HUES48 (cell line): Measurements from ENCODE around the gene JUNB.
"Not testable (repeated sequence)": the region's sequence is repeated elsewhere in the genome, so short reads cannot be mapped to it uniquely, and the experiment has no call there.

Experiments
- H3K27ac ChIP-seq: one replicate; pipeline ENCODE4 v1.7.0; 2013; ENCODE audit warnings: low read depth, low read length, inconsistent platforms
- H3K27me3 ChIP-seq: 2 replicates; pipeline ENCODE4 v1.6.1; 2013; ENCODE audit warnings: mild to moderate bottlenecking, low read length; ENCODE audit not compliant: control insufficient read depth, insufficient read depth
- H3K36me3 ChIP-seq: 2 replicates; pipeline ENCODE4 v1.6.1; 2013; ENCODE audit warnings: low read length; ENCODE audit not compliant: control insufficient read depth, insufficient read depth
- H3K4me1 ChIP-seq: 2 replicates; pipeline ENCODE4 v1.6.1; 2013; ENCODE audit warnings: mild to moderate bottlenecking, low read length; ENCODE audit not compliant: control insufficient read depth, insufficient read depth
- H3K4me3 ChIP-seq: 2 replicates; pipeline ENCODE4 v1.5.1; 2013; ENCODE audit warnings: mild to moderate bottlenecking, low read depth, low read length
- H3K9ac ChIP-seq: 2 replicates; pipeline ENCODE4 v1.6.1; 2013; ENCODE audit warnings: mild to moderate bottlenecking, low read depth, low read length, moderate library complexity
- H3K9me3 ChIP-seq: 2 replicates; pipeline ENCODE4 v1.6.1; 2013; ENCODE audit warnings: low read length; ENCODE audit not compliant: control insufficient read depth, insufficient read depth

Gene JUNB

DNA sequence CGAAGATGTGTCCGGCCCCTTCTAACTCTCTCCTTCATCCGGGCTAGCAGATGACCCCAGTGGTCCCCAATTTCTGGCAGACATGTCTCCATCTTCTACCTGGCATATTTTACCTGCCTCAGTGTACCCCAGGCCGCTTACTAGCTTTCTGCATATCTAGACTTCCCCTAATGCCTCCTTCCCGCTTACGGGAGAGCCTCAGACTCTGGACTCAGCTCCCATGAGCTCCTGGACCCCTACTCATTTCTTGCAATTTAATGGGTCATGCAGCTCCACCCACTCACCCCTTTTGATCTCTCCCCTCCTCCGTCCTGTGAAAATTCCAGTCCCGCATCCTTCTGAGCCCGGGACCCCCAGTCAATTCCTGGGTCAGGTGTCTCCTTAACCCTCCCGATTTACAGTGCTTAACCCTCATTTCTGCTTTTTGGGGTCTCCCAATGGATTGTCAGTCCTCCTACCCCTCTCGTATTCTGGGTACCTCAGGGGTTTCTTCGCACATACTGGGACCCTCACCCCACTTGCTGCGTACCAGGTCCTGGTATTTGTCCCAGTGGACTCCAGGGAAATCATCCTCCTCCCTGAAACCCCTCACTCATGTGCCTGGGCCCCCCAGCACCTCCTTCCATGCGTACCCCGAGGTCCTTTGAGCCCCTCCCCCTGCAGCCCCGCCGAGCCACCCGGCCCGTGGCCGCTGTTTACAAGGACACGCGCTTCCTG, 500 bp upstream of the JUNB start:
- H3K4me3 ChIP-seq: peak overlapping the region; percentile 78
- H3K36me3 ChIP-seq: no peaks in the 10 kb centered on the region
- H3K9me3 ChIP-seq: no peaks in the 10 kb centered on the region
- peaks cover 33% of the 10 kb centered on the region for H3K4me1 ChIP-seq
- no peak overlapping the region for H3K9ac ChIP-seq
- peak overlapping the region; percentile 72 for H3K27ac ChIP-seq
- peaks cover 31% of the 10 kb centered on the region for H3K27me3 ChIP-seq

DNA sequence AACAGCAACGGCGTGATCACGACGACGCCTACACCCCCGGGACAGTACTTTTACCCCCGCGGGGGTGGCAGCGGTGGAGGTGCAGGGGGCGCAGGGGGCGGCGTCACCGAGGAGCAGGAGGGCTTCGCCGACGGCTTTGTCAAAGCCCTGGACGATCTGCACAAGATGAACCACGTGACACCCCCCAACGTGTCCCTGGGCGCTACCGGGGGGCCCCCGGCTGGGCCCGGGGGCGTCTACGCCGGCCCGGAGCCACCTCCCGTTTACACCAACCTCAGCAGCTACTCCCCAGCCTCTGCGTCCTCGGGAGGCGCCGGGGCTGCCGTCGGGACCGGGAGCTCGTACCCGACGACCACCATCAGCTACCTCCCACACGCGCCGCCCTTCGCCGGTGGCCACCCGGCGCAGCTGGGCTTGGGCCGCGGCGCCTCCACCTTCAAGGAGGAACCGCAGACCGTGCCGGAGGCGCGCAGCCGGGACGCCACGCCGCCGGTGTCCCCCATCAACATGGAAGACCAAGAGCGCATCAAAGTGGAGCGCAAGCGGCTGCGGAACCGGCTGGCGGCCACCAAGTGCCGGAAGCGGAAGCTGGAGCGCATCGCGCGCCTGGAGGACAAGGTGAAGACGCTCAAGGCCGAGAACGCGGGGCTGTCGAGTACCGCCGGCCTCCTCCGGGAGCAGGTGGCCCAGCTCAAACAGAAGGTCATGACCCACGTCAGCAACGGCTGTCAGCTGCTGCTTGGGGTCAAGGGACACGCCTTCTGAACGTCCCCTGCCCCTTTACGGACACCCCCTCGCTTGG, 966 bp downstream of the JUNB start:
- H3K4me1 ChIP-seq: peaks cover 39% of the 10 kb centered on the region
- H3K36me3 ChIP-seq: no peaks in the 10 kb centered on the region; the same call in 1 of the 2 replicates
- peak overlapping the region; percentile 15 for H3K9ac ChIP-seq
- peaks cover 31% of the 10 kb centered on the region for H3K27me3 ChIP-seq
- no peaks in the 10 kb centered on the region for H3K9me3 ChIP-seq
- H3K4me3 ChIP-seq: peak overlapping the region; percentile 78
- H3K27ac ChIP-seq: peak overlapping the region; percentile 50

DNA sequence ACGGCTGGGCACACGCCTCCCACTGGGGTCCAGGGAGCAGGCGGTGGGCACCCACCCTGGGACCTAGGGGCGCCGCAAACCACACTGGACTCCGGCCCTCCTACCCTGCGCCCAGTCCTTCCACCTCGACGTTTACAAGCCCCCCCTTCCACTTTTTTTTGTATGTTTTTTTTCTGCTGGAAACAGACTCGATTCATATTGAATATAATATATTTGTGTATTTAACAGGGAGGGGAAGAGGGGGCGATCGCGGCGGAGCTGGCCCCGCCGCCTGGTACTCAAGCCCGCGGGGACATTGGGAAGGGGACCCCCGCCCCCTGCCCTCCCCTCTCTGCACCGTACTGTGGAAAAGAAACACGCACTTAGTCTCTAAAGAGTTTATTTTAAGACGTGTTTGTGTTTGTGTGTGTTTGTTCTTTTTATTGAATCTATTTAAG, 1.6 kb downstream of the JUNB start:
- Histone ChIP-seq H3K27me3 (peaks cover 31% of the 10 kb centered on the region), H3K9ac (peak overlapping the region; percentile 15; the same call in 1 of the 2 replicates), H3K27ac (peak overlapping the region; percentile 93), H3K9me3 (no peaks in the 10 kb centered on the region), H3K4me1 (peaks cover 39% of the 10 kb centered on the region), H3K36me3 (no peaks in the 10 kb centered on the region; the same call in 1 of the 2 replicates), H3K4me3 (peak overlapping the region; percentile 78)

DNA sequence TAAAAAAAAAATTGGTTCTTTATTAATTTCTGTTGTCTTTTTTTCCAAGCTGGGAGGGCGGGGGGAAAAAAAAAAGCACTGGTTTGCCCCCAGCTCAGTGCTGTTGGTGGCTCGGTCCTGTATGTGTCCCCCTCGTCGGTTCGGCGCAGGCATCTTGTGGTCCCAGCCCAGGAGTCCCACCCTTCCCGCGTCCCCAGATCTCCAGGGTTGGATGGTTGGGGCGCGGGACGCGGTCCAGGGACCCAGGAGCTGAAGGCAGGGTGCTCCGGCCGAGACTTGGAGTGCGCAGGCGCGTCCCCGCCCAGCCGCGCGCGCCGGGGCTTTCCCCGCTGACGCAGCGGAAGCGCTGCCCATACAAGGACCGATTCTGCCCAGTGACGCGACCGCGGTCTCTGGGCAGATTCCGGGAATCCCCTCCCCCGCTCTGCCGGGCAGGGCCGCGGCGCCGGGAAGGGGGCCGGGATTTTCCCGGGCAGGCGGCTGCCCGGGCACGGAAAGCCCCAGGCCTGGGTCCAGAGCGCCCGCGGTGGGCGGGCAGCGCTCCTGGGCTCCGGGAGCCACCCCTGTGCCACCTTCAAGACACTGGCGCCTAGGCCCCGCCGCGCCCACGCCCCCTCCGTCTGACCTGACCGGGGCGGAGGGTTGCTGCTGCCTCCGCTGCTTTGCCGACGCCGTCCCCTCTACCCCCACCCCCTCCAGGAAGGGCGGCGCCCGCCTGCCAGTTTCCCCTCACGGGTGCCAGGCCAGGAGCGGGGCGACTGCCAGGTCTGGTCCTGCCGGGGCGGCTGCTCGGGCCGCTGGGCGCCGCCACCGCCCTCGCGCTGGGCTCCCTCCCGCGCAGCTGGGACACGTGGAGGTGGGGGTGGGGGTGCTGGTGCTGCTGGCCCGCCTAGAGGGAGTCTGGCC, 2.3 kb downstream of the JUNB start:
- no peaks in the 10 kb centered on the region for H3K9me3 ChIP-seq
- peaks cover 33% of the 10 kb centered on the region for H3K4me1 ChIP-seq
- H3K36me3 ChIP-seq: peaks cover under 1% of the 10 kb centered on the region; the same call in 1 of the 2 replicates
- H3K9ac ChIP-seq: peak overlapping the region; percentile 71
- H3K27me3 ChIP-seq: peaks cover 31% of the 10 kb centered on the region
- peak overlapping the region; percentile 93 for H3K27ac ChIP-seq
- H3K4me3 ChIP-seq: peak overlapping the region; percentile 78

DNA sequence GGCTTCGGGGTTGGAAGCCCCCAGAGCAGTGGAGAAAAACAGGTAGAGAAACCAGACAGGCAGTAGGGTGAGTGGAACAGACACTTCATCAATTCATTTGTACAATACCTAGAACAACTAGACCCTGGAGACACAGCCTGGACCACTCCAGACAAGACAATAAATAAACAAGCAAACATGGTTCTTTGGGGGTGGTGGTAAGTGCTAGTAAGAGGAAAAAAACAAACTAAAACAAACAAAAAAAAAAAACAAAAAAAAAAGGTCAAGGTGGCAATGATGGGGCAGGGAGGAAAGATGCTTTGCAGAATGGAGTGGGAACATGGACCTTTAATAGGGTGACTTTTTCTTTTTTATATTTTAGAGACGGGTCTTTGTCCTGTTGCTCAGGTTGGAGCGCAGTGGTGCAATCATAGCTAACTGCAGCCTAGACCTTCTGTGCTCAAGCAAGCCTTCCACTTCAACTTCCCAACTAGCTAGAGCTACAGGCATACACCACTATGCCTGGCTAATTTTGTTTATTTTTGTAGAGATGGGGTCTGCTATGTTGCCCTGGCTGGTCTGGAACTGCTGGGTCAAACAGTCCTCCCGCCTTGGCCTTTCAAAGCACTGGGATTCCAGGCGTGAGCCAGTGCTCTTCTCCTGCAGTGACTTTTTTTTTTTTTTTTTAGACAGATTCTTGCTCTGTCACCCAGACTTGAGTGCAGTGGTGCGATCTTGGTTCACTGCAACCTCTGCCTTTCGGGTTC, 3.1 kb downstream of the JUNB start:
- Histone ChIP-seq H3K9ac (peak overlapping the region; percentile 71), H3K27ac (peak overlapping the region; percentile 93), H3K4me1 (peaks cover 25% of the 10 kb centered on the region), H3K4me3 (peak overlapping the region; percentile 78), H3K9me3 (no peaks in the 10 kb centered on the region), H3K27me3 (peaks cover 31% of the 10 kb centered on the region), H3K36me3 (peaks cover 7% of the 10 kb centered on the region)

DNA sequence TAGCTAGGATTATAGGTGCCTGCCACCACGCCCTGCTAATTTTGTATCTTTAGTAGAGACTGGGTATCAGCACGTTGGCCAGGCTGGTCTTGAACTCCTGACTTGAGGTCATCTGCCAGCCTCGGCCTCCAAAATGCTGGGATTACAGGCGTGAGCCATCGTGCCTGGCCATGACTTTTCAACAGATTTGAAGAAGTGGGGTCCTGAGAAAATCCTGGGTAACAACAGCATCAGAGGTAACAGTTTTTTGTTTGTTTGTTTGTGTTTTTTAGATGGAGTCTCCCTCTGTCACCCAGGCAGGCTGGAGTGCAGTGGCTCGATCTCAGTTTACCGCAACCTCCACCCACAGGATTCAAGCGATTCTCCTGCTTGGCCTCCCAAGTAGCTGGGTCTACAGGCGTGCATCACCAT, 3.7 kb downstream of the JUNB start:
- H3K27me3 ChIP-seq: peaks cover 31% of the 10 kb centered on the region
- peaks cover 13% of the 10 kb centered on the region for H3K36me3 ChIP-seq
- no peaks in the 10 kb centered on the region for H3K9me3 ChIP-seq
- no peak overlapping the region for H3K27ac ChIP-seq
- no peak overlapping the region for H3K4me3 ChIP-seq
- no peak overlapping the region for H3K9ac ChIP-seq
- H3K4me1 ChIP-seq: peaks cover 24% of the 10 kb centered on the region

DNA sequence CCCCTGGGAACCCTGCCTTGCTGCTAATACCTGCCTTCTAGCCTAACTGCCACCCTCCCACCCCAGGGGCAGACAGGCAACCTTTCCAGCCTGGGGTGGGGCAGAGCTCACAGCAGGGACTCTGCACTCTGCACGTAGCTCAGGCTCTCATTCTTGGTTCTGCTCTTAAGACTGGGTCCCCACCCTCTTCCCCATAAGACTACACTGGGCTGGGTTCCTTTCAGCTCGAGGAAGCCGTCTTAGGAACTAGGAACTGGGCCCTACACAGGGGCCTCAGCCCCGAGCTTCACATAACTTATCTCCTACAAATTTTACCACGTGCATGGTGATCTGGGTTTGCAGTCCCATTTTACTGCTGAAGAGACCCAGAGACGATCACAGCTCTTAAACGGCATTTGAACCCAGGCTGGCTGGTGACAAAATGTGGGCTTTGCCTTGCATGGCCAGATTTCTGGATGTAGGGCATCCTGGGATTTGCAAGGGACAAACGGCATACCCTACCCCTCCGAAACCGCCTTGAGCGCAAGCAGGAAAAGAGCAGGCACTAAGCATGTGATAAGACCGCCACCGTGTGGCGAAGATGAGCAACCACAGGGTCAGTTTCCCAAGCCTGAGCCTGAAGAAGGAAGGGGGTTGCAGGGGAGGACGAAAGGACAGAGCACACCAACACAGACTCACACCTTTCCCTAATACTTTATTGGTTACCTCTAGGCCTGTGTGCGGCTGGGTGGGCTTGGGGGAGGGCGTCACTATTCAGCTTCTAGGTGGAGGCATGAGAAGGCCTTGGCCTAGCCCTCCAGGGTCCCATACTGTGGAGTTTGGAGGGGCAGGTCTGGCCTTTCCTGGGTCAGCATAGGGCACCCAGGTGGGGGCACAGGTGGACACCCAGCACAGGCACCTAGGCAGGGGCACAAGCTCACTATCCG, 5.1 kb downstream of the JUNB start:
- Histone ChIP-seq H3K36me3 (peaks cover 19% of the 10 kb centered on the region), H3K4me3 (no peak overlapping the region), H3K4me1 (peaks cover 21% of the 10 kb centered on the region), H3K9me3 (no peaks in the 10 kb centered on the region), H3K27ac (no peak overlapping the region), H3K9ac (no peak overlapping the region), H3K27me3 (peaks cover 20% of the 10 kb centered on the region)

DNA sequence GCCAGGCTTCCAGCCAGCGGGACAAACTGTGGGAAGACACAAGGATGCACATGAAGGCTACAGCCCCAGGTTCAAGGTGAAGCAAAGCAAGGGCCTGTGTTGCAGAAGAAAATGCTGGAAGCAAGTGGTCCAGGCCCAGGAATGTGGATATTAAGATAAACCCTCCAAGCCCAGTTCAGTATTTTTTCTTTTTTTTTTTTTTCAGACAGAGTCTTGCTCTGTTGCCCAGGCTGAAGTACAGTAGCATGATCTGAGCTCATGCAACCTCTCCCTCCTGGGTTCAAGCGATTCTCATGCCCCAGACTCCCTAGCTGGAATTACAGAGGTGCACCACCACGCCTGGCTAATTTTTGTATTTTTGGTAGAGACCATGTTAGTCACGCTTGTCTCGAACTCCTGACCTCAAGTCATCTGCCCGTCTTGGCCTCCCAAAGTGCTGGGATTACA, 5.9 kb downstream of the JUNB start:
- Histone ChIP-seq H3K27ac (no peak overlapping the region), H3K27me3 (peaks cover 13% of the 10 kb centered on the region), H3K4me3 (no peak overlapping the region), H3K4me1 (peaks cover 21% of the 10 kb centered on the region), H3K9me3 (no peaks in the 10 kb centered on the region), H3K36me3 (peaks cover 19% of the 10 kb centered on the region), H3K9ac (no peak overlapping the region)

DNA sequence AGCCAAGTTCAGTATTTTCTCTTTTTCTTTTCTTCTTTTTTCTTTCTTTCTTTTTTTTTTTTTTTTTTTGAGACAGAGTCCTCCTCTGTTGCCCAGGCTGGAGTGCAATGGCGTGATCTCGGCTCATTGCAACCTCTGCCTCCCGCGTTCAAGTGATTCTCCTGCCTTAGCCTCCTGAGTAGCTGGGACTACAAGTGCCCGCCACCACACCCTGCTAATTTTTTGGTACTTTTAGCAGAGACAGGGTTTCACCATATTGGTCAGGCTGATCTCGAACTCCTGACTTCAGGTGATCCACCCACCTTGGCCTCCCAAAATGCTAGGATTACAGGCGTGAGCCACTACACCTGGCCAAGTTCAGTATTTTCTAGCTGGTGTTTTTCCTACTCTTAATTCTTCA, 6.3 kb downstream of the JUNB start:
- H3K27ac ChIP-seq, H3K4me3 ChIP-seq, H3K9me3 ChIP-seq, H3K9ac ChIP-seq, H3K27me3 ChIP-seq: not testable (repeated sequence)
- peaks cover 21% of the 10 kb centered on the region for H3K4me1 ChIP-seq
- peaks cover 19% of the 10 kb centered on the region for H3K36me3 ChIP-seq
